ENCODE results near the gene PRKAA2. TPM values are rescaled to one million over a fixed set of nuclear protein-coding genes. Genes with fewer than 3 reads are reported as not detected.

The PRKAA2 gene
- total and polyA plus RNA-seq, 2 of the 4 experiments (the other 2 are of a cell fraction): 0.72 to 1.4 TPM

DNA sequence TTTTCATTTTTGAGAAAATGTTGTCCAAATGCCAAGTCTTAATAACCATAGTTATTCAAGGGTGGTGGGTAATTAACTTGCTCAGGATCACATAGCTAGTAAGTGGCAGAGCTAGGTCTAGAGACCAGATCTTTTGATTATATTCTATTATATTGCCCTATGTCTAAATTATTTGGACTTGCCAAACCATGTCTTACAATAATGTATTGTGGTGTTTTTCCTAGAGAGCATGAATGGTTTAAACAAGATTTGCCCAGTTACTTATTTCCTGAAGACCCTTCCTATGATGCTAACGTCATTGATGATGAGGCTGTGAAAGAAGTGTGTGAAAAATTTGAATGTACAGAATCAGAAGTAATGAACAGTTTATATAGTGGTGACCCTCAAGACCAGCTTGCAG is 58.6 kb downstream of the PRKAA2 start:
- BruUV-seq (replicated peaks): no TSS peak
- Histone ChIP-seq H3K9me1 (ENCODE audit: insufficient read depth, low read length) (no peaks in the 10 kb centered on the region), H4K5ac (ENCODE audit: low read depth, low read length) (no peak overlapping the region), H3K14ac (replicated peaks; ENCODE audit: low read depth, low read length) (no peak overlapping the region), H3K4me2 (ENCODE audit: low read depth, low read length) (no peak overlapping the region), H3K9ac (ENCODE audit: low read depth, low read length) (no peak overlapping the region), H4K91ac (ENCODE audit: insufficient read depth, low read depth, low read length) (no peak overlapping the region), H3K56ac (ENCODE audit: extremely low read depth, insufficient read depth, low read length) (no peak overlapping the region), H2BK15ac (ENCODE audit: low read depth, low read length) (no peak overlapping the region), H3K4ac (ENCODE audit: low read depth, low read length) (no peak overlapping the region), H3K36me3 (ENCODE audit: control insufficient read depth, insufficient read depth, low read length) (peaks cover 6% of the 10 kb centered on the region), H3K23ac (ENCODE audit: low read depth, low read length) (no peak overlapping the region), H4K8ac (ENCODE audit: low read depth in 2 of 2, low read length in 2 of 2) (no peak overlapping the region), H3K9me3 (ENCODE audit: control insufficient read depth, insufficient read depth, low read length) (peaks cover 13% of the 10 kb centered on the region), H2BK5ac (ENCODE audit: low read depth, low read length, poor library complexity, severe bottlenecking) (no peak overlapping the region), H3K4me1 (ENCODE audit: control insufficient read depth, insufficient read depth, low read length) (no peaks in the 10 kb centered on the region), H3K27me3 (ENCODE audit: control insufficient read depth, insufficient read depth, low read length) (no peaks in the 10 kb centered on the region), H3K79me1 (ENCODE audit: low read depth in 1 of 2, low read length in 2 of 2) (no peaks in the 10 kb centered on the region), H2AK9ac (replicated peaks; ENCODE audit: low read depth, low read length, poor library complexity) (no peak overlapping the region), H2AK5ac (ENCODE audit: low read depth, low read length) (no peak overlapping the region), H3K27ac (ENCODE audit: insufficient read depth, low read length) (no peak overlapping the region), H4K20me1 (ENCODE audit: insufficient read depth, low read length) (no peaks in the 10 kb centered on the region), H2AFZ (replicated peaks; ENCODE audit: low read length, poor library complexity) (no peak overlapping the region), H2BK120ac (ENCODE audit: low read depth, low read length) (no peak overlapping the region), H2BK20ac (ENCODE audit: low read depth, low read length) (no peak overlapping the region), H3K18ac (ENCODE audit: low read depth, low read length) (no peak overlapping the region), H3K4me3 (ENCODE audit: insufficient read depth, low read depth, low read length) (no peak overlapping the region)
- TF ChIP-seq BHLHE40 (IDR thresholded peaks at IDR 0.05; ENCODE audit: low read depth, low read length) (no peak), RAD21 (IDR thresholded peaks at IDR 0.05; ENCODE audit: low read length) (no peak), POLR2A (IDR thresholded peaks at IDR 0.05; ENCODE audit: low read depth, low read length) (no peak), SMC3 (IDR thresholded peaks at IDR 0.05; ENCODE audit: low read depth, low read length) (no peak), RFX5 (IDR thresholded peaks at IDR 0.05; ENCODE audit: low read depth, low read length) (no peak)
- TF ChIP-seq, protein P1, sequence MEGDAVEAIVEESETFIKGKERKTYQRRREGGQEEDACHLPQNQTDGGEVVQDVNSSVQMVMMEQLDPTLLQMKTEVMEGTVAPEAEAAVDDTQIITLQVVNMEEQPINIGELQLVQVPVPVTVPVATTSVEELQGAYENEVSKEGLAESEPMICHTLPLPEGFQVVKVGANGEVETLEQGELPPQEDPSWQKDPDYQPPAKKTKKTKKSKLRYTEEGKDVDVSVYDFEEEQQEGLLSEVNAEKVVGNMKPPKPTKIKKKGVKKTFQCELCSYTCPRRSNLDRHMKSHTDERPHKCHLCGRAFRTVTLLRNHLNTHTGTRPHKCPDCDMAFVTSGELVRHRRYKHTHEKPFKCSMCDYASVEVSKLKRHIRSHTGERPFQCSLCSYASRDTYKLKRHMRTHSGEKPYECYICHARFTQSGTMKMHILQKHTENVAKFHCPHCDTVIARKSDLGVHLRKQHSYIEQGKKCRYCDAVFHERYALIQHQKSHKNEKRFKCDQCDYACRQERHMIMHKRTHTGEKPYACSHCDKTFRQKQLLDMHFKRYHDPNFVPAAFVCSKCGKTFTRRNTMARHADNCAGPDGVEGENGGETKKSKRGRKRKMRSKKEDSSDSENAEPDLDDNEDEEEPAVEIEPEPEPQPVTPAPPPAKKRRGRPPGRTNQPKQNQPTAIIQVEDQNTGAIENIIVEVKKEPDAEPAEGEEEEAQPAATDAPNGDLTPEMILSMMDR (conservative IDR thresholded peaks at IDR 0.05; ENCODE audit: low read depth, low read length): no peak
- TF ChIP-seq, protein P2, sequence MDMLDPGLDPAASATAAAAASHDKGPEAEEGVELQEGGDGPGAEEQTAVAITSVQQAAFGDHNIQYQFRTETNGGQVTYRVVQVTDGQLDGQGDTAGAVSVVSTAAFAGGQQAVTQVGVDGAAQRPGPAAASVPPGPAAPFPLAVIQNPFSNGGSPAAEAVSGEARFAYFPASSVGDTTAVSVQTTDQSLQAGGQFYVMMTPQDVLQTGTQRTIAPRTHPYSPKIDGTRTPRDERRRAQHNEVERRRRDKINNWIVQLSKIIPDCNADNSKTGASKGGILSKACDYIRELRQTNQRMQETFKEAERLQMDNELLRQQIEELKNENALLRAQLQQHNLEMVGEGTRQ (IDR thresholded peaks at IDR 0.05; ENCODE audit: low read depth, low read length): no peak
- ChIA-PET POLR2A (ENCODE audit: unreplicated experiment) (no interaction called here), CTCF (no interaction called here)
- DNase-seq: no peak
- dilution Hi-C loops (cut with HindIII; ENCODE audit: low sequenced_read_pairs, unreplicated experiment): no loop called here
- intact Hi-C loops (cut with micrococcal nuclease): no loop called here
- ATAC-seq (ENCODE audit: low read depth): no peak
- in situ Hi-C loops (cut with MboI; ENCODE audit: low sequenced_read_pairs): loop anchor here (10.0 kb wide), 1 partner anchor 1419 kb away; no protein-coding TSS in a partner anchor
- WGBS, 2 experiments (ENCODE audit: extremely low coverage in 2 of 2, insufficient read length in 1 of 2): no CpG with 5 or more reads among the region's 1 CpG

Data from IMR-90 (cell line).